HG03354 (cell line): ENCODE measurements around the gene DPP4.

Experiments
- ATAC-seq: cut with Tn5 transposase; IDR thresholded peaks from one replicate; pipeline ENCODE4 v1.9.1; 2021; ENCODE audit warnings: mild to moderate bottlenecking; ENCODE audit not compliant: unreplicated experiment, poor library complexity, severe bottlenecking

The DPP4 gene

DNA sequence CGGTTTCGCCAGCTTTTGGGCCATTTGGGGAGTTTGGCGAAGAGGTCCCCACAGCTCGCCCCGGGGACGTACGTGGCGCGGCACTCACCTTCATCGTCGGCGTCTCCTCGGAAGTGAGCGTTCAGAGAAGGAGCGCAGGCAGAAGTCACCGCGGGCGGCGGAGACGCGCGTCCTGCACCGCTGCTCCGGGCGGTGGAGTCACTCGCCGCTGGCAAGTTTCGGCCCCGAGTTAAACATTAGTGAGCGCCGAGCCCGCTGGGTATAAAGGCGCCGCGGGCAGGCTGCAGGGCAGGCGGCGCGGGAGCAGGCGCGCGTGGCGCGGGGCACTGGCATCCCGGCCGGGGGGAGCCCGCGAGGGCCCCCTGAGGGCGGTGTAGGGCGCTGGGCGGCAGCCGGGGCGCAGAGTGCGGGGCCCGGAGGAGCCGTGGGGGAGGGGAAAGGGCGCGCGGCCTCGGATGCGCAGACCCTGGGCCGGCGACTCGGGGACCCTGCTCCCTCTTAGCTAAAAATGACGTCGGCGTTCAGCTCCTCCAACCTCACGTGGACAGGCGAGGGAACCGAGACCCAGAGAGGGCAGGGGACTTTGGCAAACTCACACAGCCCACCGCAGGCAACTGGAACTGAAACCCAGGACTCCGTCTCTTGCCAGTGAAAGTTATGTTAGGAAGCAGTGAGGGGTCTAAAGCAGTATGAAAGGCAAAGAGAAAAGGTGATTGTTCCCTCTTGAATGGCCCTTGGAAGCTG is at the start of gene DPP4:
TSS of gene DPP4 (minus strand) at position 328 of the 744 bp plus-strand sequence. CDS start at position 94, 234 bp downstream.
- peak; percentile 96 for ATAC-seq

GRCh38 chr2:162118166-162119031 is 44.4 kb upstream of the DPP4 start:
- ATAC-seq: no peak

GRCh38 chr2:162116352-162116751 is 42.3 kb upstream of the DPP4 start:
- no peak for ATAC-seq

DNA sequence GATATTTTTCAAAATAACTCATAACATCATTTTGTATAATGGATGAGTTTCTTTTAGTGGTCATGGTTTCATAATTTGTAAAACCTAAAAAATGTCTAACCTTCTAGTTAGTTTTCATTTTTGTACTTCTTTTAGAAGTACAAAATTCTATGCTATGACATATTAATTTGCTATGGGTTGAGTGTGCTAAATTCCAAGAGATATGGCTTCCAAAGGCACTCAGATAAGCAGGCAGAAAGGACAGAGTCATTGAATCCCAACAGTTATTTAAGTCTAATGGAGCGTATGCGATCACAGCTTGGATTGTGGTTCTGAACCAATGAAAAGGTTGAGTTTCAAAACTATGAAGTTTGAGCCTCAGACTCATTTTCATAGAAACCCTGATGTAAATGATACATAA is 41.1 kb upstream of the DPP4 start:
- ATAC-seq: no peak

- no peak for ATAC-seq
These were observed 40.3 kb upstream of the DPP4 start for GRCh38 chr2:162114271-162114670.

GRCh38 chr2:162113776-162114168 is 39.8 kb upstream of the DPP4 start:
- no peak for ATAC-seq

DNA sequence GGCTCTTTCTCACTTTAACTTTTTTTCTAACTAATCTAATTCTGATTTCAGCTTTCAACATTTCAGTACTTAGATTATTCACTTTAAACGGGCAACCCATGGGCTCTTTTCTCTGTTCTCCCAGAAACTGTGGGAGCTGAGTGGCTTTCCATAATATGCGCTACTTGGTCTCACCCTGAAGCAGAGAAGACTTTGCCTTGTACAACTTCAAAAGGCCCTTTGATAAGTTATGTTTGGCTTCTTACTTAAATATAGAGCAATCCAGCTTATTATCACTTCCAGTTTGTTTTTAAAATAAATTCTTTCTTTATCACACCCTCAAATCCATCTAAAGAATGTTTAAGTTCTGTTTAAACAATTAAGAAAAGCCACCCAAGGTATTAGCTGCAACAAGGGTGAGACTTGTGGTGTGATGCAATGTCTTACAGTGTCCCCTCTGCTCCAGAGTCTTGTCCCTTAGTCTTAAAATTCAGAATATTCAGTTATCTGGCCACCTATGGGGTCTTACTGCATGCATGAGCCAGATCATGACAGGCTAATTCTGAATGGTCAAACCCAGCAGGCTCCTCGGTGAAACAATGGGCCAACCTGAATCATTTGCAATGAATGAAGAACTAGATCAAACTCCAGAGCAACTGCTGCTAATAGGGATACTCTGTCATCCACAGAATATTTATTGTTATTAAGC is 39.2 kb upstream of the DPP4 start:
- ATAC-seq: no peak

GRCh38 chr2:162111958-162112850 is 38.2 kb upstream of the DPP4 start:
- ATAC-seq: no peak

DNA sequence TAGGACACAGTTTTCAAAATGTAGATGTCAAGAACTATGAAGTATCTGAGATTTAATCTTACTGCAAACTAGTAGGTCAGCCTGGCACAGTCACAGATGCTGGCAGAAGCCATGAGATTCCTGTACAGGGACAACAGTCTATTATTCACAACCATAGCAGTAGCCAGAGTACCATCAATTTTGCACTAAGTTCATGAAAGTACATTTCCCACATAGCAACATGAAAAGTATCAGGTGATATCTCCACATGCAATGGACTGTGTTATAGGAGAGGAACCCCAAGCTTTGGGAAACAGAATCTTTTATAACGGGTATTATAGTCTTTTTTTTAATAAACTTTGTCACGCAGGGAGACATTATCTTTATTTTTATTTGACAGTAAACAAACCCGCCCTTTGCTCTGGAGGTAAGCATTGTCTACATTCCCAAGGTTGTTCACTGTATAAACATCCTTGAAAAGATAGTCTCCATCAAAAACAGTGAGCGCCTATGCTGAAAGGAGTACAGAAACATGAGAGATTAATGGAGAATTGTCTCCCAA is 33.4 kb upstream of the DPP4 start:
- no peak for ATAC-seq

DNA sequence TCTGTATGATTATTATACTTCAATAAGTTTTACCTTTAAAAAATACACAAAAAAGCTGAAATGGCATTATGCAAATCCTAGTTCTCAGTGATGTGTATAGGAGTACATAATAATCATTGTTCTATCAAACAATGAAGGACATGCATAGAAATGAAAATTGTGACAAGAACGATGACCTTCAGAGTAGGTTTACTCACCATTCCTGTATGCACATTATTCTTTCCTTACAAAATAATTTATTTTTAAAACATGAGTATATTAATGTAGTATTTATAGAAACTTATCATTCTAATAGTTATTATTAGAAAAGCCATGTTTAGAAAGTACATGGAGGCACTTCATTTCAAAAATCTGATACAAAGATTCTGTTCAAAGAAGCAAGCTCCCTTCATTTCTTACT is 32.7 kb upstream of the DPP4 start:
- no peak for ATAC-seq

DNA sequence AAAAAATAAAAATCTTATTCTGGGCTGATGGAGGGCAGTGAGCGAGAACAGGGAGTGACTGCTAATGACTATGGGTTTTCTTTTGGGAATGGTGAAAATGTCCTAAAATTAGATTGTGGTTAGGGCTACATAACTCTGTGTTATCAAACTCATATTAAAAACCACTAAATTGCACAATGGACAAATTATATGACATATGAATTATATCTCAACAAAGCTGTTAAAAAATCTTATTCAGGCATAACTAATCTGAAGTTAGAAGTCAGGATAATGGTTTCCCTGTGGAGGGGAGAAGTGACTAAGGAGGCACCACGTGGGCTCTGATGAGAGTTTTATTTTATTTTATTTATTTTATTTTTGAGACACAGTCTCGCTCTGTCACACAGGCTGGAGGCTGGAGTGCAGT is 32.1 kb upstream of the DPP4 start:
- no peak for ATAC-seq

DNA sequence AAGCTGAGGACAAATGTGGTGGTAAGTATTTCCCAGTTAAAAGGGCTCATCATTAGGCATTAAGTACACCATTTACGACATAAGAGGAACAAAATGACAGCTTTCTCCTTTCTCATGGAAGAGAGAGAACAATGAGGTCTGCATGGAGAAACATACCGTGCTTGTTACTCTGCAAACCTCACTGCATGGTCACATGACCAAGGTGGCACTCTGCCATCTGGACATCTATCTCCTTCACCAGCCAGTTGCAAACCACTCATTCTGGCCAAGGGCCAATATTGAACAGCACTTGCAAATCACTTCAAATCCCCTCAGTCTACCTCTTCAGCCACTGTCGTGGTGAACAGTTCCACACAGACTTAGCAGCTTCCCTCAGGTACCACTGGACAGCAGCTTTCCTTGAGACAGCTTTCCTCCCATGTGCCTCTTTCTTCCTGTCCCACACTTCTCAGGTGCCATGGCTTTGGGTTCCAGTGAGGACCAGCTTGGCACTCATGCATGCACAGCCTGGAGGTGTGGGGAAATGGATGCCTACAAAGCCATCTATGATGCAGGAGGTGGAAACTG is 29.5 kb upstream of the DPP4 start:
- ATAC-seq: no peak

DNA sequence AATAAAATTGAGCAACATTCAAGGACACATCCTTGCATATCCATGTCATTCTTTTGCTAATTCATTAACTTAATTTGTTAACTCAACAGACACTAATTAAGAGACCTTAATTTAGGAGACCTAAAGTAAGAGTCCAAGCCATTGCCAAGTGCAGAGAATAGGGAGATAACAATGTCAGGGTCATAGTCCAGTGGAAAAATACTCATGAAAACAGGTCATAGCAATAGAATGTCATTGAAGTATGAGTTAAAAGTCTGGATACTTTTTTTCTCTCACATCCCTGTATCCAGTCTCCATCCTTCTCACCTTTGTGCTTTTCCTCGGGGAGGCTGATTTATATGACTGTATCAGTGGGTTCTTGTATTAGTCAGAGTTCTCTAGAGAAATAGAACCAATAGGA is 26.6 kb upstream of the DPP4 start:
- ATAC-seq: no peak

DNA sequence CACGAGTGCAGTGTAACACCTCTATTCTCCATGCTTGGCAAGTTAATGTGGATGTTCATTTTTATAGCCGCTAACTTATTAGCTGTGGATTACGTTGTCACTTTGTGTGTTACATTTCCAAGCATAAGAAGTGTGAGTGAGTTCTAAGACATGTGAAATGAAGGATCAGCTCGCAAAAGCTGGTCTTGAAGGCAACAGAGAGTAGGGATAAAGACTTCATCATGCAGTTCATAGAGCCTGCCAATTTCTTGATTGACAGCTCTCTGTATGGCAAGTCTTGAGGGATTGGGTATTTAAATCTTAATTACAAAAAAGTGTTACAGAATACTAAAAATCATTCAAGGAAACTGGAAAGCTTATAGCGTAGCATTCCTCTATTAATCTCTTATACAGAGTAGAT is 25.8 kb upstream of the DPP4 start:
- ATAC-seq: no peak

GRCh38 chr2:162092658-162093556 is 18.9 kb upstream of the DPP4 start:
- ATAC-seq: no peak

DNA sequence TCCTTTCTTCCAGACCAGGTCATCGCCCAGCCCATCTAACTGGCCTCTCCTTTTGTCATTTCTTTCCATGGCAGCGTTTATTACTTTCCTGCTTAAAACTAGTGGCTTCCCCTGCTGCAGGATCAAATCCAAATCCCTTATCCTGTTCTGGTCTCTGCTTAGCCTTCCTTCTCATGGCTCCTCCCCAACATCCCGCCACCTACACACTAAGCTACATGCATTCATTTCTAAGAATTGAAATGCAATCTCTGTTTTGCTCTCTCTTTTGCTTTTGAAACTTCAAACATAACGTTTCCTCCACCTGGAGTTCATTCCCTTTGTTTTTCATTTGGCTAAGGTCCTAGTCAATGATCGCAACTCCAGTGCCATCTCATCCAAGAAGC is 18.0 kb upstream of the DPP4 start:
- no peak for ATAC-seq

- ATAC-seq: peak; percentile 63
These were observed 17.5 kb upstream of the DPP4 start for GRCh38 chr2:162091325-162092007.

DNA sequence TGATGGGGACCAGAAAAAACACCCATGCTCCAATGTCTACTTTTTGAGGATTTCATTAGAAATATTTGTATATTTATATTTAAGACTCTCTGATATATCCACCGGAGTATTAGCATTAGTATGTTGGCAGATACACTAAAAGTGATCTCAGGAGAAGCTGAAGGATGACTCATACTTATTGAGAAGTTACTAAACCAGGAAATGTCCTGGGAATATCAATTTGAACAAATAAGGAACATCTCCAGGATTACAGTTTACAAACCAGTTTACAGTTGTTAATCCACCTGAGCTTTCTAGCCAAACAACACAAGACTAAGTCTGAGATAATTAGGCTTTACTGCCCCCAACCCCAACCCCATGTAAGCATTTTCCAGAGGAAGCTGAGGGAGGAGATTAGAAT is 16.1 kb upstream of the DPP4 start:
- no peak for ATAC-seq
